Karpas-422 (cell line): ENCODE results near the gene NBPF20. TPM values are rescaled to one million over a fixed set of nuclear protein-coding genes. Genes with fewer than 3 reads are reported as not detected.
"Not testable (repeated sequence)": the region's sequence is repeated elsewhere in the genome, so short reads cannot be mapped to it uniquely, and the experiment has no call there.

Experiments used
- DNase-seq: peaks from one replicate; pipeline ENCODE4 v3.0.0-alpha.2; 2015
- H2AFZ ChIP-seq: fragments of 200-600 bp; sonication (generic); 2 replicates; pipeline ENCODE4 v1.6.1; 2014; ENCODE audit warnings: antibody characterized with exemption, low read length, mixed read lengths
- H3K27ac ChIP-seq: fragments of 200-600 bp; sonication (generic); 2 replicates; pipeline ENCODE4 v1.5.1; 2014; ENCODE audit warnings: mild to moderate bottlenecking, low read length, moderate library complexity
- H3K27me3 ChIP-seq: fragments of 200-600 bp; sonication (generic); 2 replicates; pipeline ENCODE4 v1.6.1; 2014; ENCODE audit warnings: low read length, mixed read lengths
- H3K36me3 ChIP-seq: fragments of 200-600 bp; sonication (generic); 2 replicates; pipeline ENCODE4 v1.6.1; 2014; ENCODE audit warnings: low read length, mixed read lengths; ENCODE audit not compliant: insufficient read depth
- H3K4me1 ChIP-seq: fragments of 200-600 bp; sonication (generic); 2 replicates; pipeline ENCODE4 v1.6.1; 2014; ENCODE audit warnings: mild to moderate bottlenecking, low read length, mixed read lengths
- H3K4me2 ChIP-seq: fragments of 200-600 bp; sonication (generic); 2 replicates; pipeline ENCODE4 v1.6.1; 2014; ENCODE audit warnings: low read length, low read depth, mild to moderate bottlenecking; ENCODE audit not compliant: poor library complexity, severe bottlenecking
- H3K4me3 ChIP-seq: fragments of 200-600 bp; sonication (generic); 2 replicates; pipeline ENCODE4 v1.5.1; 2014; ENCODE audit warnings: mild to moderate bottlenecking, antibody characterized with exemption, low read length, mixed read lengths
- H3K79me2 ChIP-seq: fragments of 200-600 bp; sonication (generic); 2 replicates; pipeline ENCODE4 v1.6.1; 2014; ENCODE audit warnings: mild to moderate bottlenecking, low read length, mixed read lengths
- H3K9ac ChIP-seq: fragments of 200-600 bp; sonication (generic); 2 replicates; pipeline ENCODE4 v1.6.0; 2014; ENCODE audit warnings: low read length
- H3K9me2 ChIP-seq: fragments of 200-600 bp; sonication (generic), shearing (Covaris generic); replicated peaks from 2 replicates; pipeline ENCODE4 v1.6.0; 2014; ENCODE audit warnings: mild to moderate bottlenecking, low read length, moderate library complexity; ENCODE audit not compliant: insufficient read depth
- H3K9me3 ChIP-seq: fragments of 300-700, 200-600 bp; sonication (generic); 2 replicates; pipeline ENCODE4 v1.6.1; 2014; ENCODE audit warnings: low read length, mixed read lengths
- H4K20me1 ChIP-seq: fragments of 200-600 bp; sonication (generic); 2 replicates; pipeline ENCODE4 v1.6.1; 2014; ENCODE audit warnings: mild to moderate bottlenecking, antibody characterized with exemption, low read length, low read depth; ENCODE audit not compliant: insufficient read depth
- total RNA-seq: library from RNA; depleted of rRNA; stranded (reverse); fragments of >200 nt; shearing (Covaris generic); gene quantifications from 2 replicates; pipeline ENCODE4 v1.2.3, GENCODE V29; 2014; ENCODE audit warnings: low replicate concordance; rRNA removed

NBPF20 gene
- total RNA-seq, result 4.9 and 12.2 TPM in 2 replicates

DNA sequence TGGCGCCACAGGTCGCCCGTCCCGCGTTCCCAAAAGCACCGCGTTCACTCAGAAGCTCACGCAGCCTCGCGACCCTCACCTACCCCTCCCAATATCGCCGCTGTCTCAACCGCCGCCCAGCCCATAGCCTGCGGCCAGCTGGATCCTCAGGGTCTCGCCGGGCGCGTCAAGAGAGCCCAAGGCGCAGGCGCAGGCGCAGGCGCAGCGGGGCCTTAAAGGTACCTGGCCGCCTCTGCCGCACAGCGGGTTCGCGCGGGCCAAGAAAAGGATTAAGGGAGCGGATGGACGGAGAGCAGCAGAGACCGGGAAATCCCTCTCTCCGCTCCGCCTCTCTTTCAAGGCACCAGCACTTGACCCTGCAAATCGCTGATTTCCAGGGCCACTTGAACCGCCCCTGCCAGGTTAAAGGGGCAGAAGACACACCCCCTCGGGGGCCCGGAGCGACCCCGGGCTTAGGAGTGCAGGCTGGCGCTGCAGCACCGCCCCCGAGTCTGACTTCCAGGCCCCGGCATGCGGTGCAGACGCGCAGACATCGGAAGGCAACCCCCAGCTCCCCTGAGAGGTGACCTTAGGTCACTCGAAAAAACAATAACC, at the start of gene NBPF20:
Gene NBPF20, minus strand, starts transcription at position 168 of the 594 bp plus-strand sequence. CDS start 20,331 bp downstream, outside the sequence.
- DNase-seq, result peak; percentile 92
- Histone ChIP-seq H3K9me3 (0 out of 2 replicates have a peak, but pooled peaks cover 6% of the 10 kb centered on the region), H3K36me3 (no peaks in the 10 kb centered on the region), H3K9me2 (no peaks in the 10 kb centered on the region), H2AFZ (peak within 1 kb of the TSS; percentile 96), H3K27ac (no peak within 1 kb of the TSS), H3K4me2 (peak within 1 kb of the TSS; percentile 73), H3K79me2 (peaks cover 8% of the 10 kb centered on the region; the same call in 1 of the 2 replicates), H3K27me3 (no peaks in the 10 kb centered on the region), H3K9ac (peak within 1 kb of the TSS; percentile 75), H3K4me3 (peak within 1 kb of the TSS; percentile 82), H3K4me1 (peaks cover 6% of the 10 kb centered on the region; the same call in 1 of the 2 replicates), H4K20me1 (no peaks in the 10 kb centered on the region)

- not testable (repeated sequence) for H3K36me3 ChIP-seq, H2AFZ ChIP-seq, H3K27me3 ChIP-seq, DNase-seq, H3K9me3 ChIP-seq, H3K27ac ChIP-seq, H3K79me2 ChIP-seq, H4K20me1 ChIP-seq, H3K4me1 ChIP-seq, H3K9ac ChIP-seq, H3K4me2 ChIP-seq, H3K9me2 ChIP-seq, H3K4me3 ChIP-seq
Measured at GRCh38 chr1:145474837-145475368, 49.5 kb upstream of the NBPF20 start.

- H3K9me3 ChIP-seq, H2AFZ ChIP-seq: not testable (repeated sequence)
Measured at GRCh38 chr1:145472731-145473130, 47.3 kb upstream of the NBPF20 start.

GRCh38 chr1:145471365-145471764, 46.0 kb upstream of the NBPF20 start:
- H3K27ac ChIP-seq, H3K36me3 ChIP-seq, H3K9me3 ChIP-seq, H4K20me1 ChIP-seq, H2AFZ ChIP-seq, H3K79me2 ChIP-seq, H3K4me3 ChIP-seq, H3K27me3 ChIP-seq, H3K4me2 ChIP-seq, H3K9me2 ChIP-seq, H3K4me1 ChIP-seq, H3K9ac ChIP-seq, DNase-seq: not testable (repeated sequence)

More at GRCh38 chr1:145472731-145473130, 47.3 kb upstream of the NBPF20 start:
- not testable (repeated sequence) for H3K4me1 ChIP-seq, H3K9ac ChIP-seq, H4K20me1 ChIP-seq, H3K79me2 ChIP-seq, H3K27ac ChIP-seq, H3K9me2 ChIP-seq, H3K36me3 ChIP-seq, DNase-seq, H3K4me2 ChIP-seq, H3K27me3 ChIP-seq, H3K4me3 ChIP-seq

- Histone ChIP-seq H3K9ac (peak overlapping the region; percentile 45), H3K4me2 (peak overlapping the region; percentile 54), H3K4me3 (peak overlapping the region; percentile 50; the same call in 1 of the 2 replicates)
- H3K79me2 ChIP-seq, H3K27ac ChIP-seq, H4K20me1 ChIP-seq, H3K4me1 ChIP-seq, H3K27me3 ChIP-seq, H3K9me3 ChIP-seq, H3K36me3 ChIP-seq, H3K9me2 ChIP-seq, H2AFZ ChIP-seq: not testable (repeated sequence)
- peak; percentile 96 for DNase-seq
Measured at GRCh38 chr1:145465405-145466144, 40.2 kb upstream of the NBPF20 start.

DNA sequence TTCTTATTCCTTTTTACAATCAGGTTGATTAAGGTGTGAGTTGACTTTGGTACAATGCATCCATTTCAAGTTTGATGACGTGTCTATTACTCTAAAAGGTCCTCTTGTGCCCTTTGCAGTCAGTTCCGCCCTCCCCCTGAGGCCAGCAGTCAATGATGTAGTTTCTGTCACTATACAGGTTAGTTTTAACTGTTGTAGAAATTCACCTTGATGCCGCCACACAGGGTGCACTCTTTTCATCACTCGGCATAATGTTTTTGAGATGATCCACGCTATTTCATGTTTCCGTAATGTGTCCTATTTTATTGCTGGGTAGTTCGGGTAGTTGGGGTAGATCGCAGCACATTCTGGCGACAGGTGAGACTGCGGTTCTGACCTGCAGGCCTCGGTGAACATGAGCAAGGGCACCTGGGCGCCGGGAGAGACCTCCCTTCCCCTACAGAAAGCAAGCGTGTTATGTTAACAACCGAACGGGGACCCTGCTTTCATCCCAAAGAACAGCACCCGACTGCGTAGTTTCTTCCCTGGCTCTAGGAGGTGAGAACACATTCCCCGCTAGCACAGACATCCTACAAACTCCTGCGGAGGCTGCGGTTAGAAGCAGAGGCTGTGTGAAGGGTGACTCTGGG, 39.4 kb upstream of the NBPF20 start:
- H3K27me3 ChIP-seq, H3K4me1 ChIP-seq, H2AFZ ChIP-seq, H3K79me2 ChIP-seq, DNase-seq, H3K27ac ChIP-seq, H3K9me2 ChIP-seq, H3K9me3 ChIP-seq, H3K36me3 ChIP-seq, H4K20me1 ChIP-seq: not testable (repeated sequence)
- Histone ChIP-seq H3K4me3 (peak overlapping the region; percentile 50; the same call in 1 of the 2 replicates), H3K4me2 (peak overlapping the region; percentile 50), H3K9ac (peak overlapping the region; percentile 45)

DNA sequence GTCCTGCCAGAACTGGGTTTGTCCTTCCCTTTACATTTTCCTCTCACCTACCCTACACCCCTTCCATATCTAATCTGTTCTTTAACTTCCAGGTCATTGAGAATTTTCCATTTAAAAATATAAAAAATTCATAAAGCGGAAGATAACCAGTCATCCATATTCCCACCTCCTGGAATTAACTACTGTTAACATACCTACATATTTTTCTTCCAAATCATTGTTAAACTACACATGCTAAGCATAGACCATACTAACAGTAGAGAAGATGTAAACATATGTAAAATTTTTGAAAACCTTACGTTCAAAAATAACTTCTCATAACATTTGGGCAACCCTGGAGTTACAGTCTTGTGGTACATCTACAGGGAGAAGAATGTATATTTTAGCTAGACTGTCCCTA, 38.6 kb upstream of the NBPF20 start:
- H3K27me3 ChIP-seq, DNase-seq, H3K9ac ChIP-seq, H3K9me2 ChIP-seq, H3K4me3 ChIP-seq, H4K20me1 ChIP-seq, H3K27ac ChIP-seq, H3K79me2 ChIP-seq, H3K4me1 ChIP-seq, H3K36me3 ChIP-seq, H2AFZ ChIP-seq, H3K9me3 ChIP-seq: not testable (repeated sequence)
- H3K4me2 ChIP-seq, result peak overlapping the region; percentile 45

DNA sequence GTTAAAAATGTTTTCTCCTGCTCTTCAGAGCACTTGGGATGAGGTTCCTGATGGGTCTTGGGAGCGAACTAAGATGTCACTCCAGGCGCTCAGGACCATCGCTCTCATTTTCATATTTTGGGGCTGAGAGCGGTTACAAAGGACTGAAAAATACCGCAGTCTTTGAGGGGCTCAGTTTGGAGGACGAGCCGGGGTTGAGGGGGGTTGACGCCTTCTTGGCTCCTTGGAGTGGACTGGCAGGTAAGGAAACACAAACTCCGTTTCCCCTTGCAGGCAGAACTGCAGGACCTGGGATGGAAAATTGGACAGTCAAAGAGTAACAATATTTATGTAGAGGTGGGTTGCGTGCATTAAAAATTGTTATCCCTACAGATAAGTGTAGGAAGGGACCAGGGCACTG, 35.3 kb upstream of the NBPF20 start:
- not testable (repeated sequence) for H3K4me1 ChIP-seq, H3K27ac ChIP-seq, H3K9me3 ChIP-seq, H3K27me3 ChIP-seq, H3K4me3 ChIP-seq, H3K36me3 ChIP-seq, H2AFZ ChIP-seq, H3K79me2 ChIP-seq, H3K9ac ChIP-seq, H3K4me2 ChIP-seq, H3K9me2 ChIP-seq, DNase-seq, H4K20me1 ChIP-seq
